GM06990 (cell line): Measurements from ENCODE around the gene LEKR1.
"Not testable (repeated sequence)": the region's sequence is repeated elsewhere in the genome, so short reads cannot be mapped to it uniquely, and the experiment has no call there.

Experiments
- DNase-seq: peaks from one replicate; pipeline ENCODE4 v3.0.0-alpha.2; 2011; ENCODE audit not compliant: insufficient read length; ENCODE audit errors: extremely low read depth
- H3K27me3 ChIP-seq: replicated peaks from 2 replicates; pipeline ENCODE4 v1.6.0; 2011; ENCODE audit warnings: low read length; ENCODE audit not compliant: control insufficient read depth, insufficient read depth
- H3K36me3 ChIP-seq: 2 replicates; pipeline ENCODE4 v1.5.1; 2011; ENCODE audit warnings: low read length; ENCODE audit not compliant: control insufficient read depth, insufficient read depth
- H3K4me3 ChIP-seq: replicated peaks from 2 replicates; pipeline ENCODE4 v1.5.1; 2011; ENCODE audit warnings: low read depth, mild to moderate bottlenecking, control low read depth, low read length
- TF ChIP-seq, protein P1 (sequence below): IDR thresholded peaks from 2 replicates; pipeline ENCODE4 v1.5.1; 2011; ENCODE audit warnings: low read length, control low read depth, mild to moderate bottlenecking, inconsistent platforms; ENCODE audit not compliant: insufficient read depth, poor library complexity, severe bottlenecking

The LEKR1 gene

DNA sequence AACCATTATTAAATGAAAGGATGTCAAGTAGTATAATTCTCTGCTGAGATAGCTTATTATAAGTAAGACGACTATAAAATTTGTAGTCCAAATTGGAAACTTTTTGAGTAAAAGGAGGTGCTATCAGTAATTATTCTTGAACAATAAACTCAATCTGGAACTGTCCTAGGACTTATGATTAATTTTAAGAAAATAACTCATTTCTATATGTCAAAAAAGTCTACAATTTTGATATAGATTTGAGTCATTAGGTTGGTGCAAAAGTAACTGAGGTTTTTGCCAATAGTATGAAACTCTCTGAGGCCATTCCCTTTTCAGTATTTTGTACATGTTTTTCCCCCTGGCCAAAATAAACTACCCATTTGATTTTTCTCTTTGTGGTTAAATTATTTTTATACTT lies 41.0 kb downstream of the LEKR1 start:
- no peaks in the 10 kb centered on the region for H3K27me3 ChIP-seq
- peak; percentile 3 for DNase-seq
- no peaks in the 10 kb centered on the region for H3K36me3 ChIP-seq
- TF ChIP-seq, protein P1, sequence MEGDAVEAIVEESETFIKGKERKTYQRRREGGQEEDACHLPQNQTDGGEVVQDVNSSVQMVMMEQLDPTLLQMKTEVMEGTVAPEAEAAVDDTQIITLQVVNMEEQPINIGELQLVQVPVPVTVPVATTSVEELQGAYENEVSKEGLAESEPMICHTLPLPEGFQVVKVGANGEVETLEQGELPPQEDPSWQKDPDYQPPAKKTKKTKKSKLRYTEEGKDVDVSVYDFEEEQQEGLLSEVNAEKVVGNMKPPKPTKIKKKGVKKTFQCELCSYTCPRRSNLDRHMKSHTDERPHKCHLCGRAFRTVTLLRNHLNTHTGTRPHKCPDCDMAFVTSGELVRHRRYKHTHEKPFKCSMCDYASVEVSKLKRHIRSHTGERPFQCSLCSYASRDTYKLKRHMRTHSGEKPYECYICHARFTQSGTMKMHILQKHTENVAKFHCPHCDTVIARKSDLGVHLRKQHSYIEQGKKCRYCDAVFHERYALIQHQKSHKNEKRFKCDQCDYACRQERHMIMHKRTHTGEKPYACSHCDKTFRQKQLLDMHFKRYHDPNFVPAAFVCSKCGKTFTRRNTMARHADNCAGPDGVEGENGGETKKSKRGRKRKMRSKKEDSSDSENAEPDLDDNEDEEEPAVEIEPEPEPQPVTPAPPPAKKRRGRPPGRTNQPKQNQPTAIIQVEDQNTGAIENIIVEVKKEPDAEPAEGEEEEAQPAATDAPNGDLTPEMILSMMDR = no peak
- H3K4me3 ChIP-seq = no peak overlapping the region

GRCh38 chr3:156867920-156868319 lies 41.8 kb downstream of the LEKR1 start:
- no peak for DNase-seq
- H3K4me3 ChIP-seq = no peak overlapping the region
- TF ChIP-seq, protein P1 = no peak
- H3K36me3 ChIP-seq = no peaks in the 10 kb centered on the region
- H3K27me3 ChIP-seq = no peaks in the 10 kb centered on the region

GRCh38 chr3:156873906-156874305 lies 47.8 kb downstream of the LEKR1 start:
- Histone ChIP-seq H3K4me3 (no peak overlapping the region), H3K36me3 (no peaks in the 10 kb centered on the region), H3K27me3 (no peaks in the 10 kb centered on the region)
- DNase-seq = no peak
- TF ChIP-seq, protein P1 = no peak

- not testable (repeated sequence) for H3K27me3 ChIP-seq, H3K4me3 ChIP-seq, H3K36me3 ChIP-seq, DNase-seq
These were observed 53.3 kb downstream of the LEKR1 start for GRCh38 chr3:156879491-156879890.

DNA sequence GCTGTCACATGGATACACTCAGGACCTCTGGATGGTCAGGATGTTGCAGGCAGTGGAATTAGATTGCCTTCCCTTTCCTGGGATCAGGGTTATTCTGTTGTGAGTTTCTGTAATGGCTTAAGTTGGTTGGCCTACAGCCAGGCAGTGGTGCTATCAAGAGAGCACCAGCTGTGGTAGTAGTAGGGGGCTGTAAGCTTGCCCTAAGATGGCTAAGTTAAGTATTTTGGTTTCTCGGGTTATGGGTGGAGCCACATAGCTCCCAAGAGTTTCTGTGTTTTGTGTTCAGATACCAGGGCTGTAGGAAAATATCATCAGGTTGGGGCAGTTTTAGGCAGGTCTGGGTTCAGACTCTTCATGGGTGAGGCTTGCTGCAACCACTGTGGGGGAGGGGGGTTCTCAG lies 59.6 kb downstream of the LEKR1 start:
- Histone ChIP-seq H3K36me3 (no peaks in the 10 kb centered on the region), H3K4me3 (no peak overlapping the region), H3K27me3 (no peaks in the 10 kb centered on the region)
- DNase-seq = no peak
- TF ChIP-seq, protein P1 = no peak

DNA sequence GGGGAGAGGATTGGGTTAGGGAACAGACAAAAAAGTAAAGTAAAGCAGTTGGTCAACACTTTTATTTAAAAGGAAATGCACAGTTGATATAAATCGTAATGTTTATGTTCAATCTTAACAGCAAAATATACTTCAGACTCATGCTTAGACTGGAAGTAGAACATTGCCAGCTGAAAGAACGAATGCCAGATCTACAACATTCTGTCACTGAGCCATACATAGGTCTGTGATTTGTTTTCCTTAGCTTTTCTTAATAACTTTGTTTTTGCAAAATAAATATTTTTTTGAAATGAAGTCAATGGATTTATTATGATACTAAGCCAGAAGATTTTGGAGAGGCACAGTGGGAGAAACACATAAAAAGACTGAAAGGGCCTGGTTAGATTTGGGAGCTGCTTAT lies 62.0 kb downstream of the LEKR1 start:
- TF ChIP-seq, protein P1 = no peak
- Histone ChIP-seq H3K27me3 (no peaks in the 10 kb centered on the region), H3K4me3 (no peak overlapping the region), H3K36me3 (no peaks in the 10 kb centered on the region)
- no peak for DNase-seq
